Measurements from ENCODE around the gene PARP8.
"Not testable (repeated sequence)": the region's sequence is repeated elsewhere in the genome, so short reads cannot be mapped to it uniquely, and the experiment has no call there.

Gene PARP8, protein sequence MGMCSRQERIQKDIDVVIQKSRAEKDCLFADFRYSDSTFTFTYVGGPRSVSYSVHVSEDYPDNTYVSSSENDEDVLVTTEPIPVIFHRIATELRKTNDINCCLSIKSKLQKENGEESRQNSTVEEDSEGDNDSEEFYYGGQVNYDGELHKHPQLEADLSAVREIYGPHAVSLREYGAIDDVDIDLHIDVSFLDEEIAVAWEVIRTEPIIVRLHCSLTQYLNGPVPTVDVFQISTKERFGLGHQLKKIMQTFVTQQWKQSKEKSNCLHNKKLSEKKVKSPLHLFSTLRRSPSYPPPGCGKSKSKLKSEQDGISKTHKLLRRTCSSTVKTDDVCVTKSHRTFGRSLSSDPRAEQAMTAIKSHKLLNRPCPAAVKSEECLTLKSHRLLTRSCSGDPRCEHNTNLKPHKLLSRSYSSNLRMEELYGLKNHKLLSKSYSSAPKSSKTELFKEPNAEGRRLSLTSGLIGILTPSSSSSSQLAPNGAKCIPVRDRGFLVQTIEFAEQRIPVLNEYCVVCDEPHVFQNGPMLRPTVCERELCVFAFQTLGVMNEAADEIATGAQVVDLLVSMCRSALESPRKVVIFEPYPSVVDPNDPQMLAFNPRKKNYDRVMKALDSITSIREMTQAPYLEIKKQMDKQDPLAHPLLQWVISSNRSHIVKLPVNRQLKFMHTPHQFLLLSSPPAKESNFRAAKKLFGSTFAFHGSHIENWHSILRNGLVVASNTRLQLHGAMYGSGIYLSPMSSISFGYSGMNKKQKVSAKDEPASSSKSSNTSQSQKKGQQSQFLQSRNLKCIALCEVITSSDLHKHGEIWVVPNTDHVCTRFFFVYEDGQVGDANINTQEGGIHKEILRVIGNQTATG

DNA sequence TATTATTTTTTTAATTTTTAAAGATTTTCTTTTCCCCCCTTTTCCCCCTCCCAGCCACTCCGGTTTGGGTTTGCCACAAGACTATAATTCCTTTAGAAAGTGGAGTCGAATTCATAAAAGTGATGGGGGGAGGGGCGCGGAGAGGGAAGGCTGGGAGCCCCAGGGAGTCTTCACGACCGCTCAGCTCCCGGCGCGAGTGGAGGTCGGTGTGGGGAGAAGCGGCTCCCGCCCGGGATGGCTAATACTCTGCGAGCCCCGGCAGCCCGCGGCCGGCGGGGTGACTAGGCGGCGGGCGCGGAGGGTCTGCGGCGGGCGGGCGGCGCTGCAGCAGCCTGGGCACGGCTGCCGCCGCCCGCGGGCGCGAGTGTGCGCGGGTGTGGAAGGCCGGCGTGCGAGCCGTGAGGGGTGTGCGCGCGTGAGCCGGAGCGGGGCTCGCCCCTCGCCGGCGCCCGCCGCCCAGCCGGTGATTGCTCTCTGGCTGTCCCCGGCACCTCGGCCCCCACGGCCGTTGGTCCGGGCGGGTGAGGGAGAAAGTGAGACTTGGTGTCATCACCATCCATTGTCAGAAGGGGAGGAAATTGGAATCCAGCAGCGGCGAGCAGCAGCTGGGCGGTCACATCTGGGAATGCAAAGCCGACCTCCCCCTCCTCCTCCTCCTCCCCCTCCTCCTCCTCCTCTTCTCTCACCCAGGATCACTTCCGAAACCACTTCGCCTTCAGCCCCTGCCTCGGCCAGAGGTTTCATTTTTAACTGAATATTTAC is at the start of gene PARP8:
Gene PARP8, plus strand, starts transcription at position 377 of the 762 bp plus-strand sequence. CDS start 459 bp downstream, outside the sequence.
- peak; percentile 53 for DNase-seq

DNA sequence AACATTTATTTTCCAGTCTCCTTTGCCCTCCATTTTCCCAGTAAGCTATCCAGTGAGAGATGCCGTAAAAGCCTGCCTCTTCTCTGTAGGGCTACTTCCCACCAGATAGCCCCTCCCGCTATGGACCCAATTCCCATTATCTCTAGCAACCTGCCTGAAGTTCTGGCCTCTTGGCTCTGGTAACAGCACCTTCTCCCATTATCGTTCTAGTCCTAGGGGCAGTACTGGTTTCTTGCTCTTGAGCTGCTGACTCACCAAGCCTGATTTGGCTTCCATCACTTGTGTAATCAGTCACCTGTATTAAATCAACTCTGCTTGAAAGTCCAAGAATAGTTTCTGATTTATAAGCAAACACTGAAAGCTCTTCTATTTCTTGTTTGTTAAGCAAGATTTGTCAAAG is 42.8 kb upstream of the PARP8 start:
- DNase-seq = no peak

DNA sequence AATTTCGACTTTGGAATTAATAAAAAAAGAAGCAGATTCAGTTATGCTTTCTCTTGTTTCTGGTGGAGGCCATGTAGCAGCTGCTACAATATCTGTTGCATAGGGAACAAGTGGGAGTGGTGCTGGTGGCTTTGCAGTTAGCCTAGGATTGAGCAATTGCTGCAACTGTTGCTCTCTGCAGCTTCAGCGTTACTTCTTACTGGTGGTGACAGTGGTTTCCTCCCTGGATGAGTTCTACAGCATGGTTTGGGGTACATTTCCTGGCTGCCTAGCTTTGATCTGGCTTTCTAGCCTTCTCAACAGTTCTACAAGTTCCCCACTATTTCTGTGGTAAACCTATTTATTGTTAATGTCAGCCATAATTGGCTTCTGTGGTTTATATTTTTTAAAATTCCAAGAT is 31.6 kb upstream of the PARP8 start:
- peak; percentile 69 for DNase-seq

DNA sequence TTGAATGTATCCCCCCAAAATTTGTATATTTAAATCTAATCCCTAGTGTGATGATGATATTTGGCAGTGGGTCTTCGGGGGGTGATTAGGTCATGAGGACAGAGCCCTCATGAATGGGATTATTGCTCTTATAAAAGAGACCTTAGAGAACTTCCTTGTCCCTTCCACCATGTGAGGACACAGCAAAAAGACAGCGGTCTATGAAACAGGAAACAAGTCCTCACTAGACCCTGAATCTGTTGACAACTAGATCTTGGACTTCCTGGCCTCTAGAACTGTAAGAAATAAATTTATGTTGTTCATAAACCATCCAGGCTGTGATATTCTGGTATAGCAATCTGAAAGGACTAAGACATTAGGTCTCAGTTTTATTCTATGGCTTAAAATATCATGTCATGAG is 28.9 kb upstream of the PARP8 start:
- not testable (repeated sequence) for DNase-seq

DNA sequence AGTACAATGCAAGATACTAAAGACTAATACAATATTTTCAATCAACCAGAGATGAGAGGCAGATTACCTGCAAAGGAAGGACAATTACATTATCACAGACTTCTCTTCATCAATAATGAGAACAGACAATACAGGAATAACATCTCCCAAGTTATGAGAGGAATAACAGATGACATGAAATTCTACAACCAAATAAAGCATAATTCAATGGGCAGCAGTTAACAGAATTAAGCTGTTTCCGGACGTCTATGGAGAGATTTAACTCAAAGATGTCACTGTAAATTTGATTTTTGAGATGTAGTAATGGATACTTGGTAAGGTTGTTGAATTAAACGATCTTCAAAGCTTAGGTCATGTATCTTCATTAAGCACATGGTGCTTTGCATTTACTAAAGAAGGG is 19.8 kb upstream of the PARP8 start:
- DNase-seq = no peak

DNA sequence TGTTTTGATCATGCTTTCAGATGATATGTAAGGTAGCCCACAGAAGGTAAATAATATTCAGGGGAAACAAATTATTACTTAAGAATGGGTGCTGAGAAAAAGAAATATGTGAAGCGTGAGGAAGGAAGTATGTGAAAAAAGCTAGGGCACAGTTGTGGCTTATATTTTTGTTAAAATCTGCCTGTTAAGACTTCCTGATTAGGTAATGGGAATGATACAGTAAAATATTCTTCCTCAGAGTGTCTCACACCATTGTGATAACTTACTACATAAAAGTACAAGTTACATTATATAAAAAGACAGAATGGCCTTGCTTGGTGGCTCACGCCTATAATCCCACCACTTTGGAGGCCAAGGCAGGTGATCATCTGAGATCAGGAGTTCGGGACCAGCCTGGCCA is 18.7 kb upstream of the PARP8 start:
- no peak for DNase-seq

DNA sequence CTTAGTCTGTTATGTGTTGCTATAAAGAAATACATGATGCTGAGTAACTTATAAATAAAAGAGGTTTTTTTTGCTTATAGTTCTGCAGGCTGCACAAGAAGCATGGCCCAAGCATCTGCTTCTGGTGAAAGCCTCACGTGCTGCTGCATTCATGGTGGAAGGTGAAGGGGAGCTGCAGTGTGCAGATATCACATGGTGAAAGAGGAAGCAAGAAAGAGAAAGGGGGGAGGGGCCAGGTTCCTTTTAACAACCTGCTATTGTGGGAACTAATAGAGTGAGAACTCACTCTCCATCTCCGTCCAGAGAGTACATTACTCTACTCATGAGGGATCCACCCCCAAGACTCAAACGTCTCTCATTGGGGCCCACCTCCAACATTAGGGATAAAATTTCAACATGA is 12.5 kb upstream of the PARP8 start:
- no peak for DNase-seq

DNA sequence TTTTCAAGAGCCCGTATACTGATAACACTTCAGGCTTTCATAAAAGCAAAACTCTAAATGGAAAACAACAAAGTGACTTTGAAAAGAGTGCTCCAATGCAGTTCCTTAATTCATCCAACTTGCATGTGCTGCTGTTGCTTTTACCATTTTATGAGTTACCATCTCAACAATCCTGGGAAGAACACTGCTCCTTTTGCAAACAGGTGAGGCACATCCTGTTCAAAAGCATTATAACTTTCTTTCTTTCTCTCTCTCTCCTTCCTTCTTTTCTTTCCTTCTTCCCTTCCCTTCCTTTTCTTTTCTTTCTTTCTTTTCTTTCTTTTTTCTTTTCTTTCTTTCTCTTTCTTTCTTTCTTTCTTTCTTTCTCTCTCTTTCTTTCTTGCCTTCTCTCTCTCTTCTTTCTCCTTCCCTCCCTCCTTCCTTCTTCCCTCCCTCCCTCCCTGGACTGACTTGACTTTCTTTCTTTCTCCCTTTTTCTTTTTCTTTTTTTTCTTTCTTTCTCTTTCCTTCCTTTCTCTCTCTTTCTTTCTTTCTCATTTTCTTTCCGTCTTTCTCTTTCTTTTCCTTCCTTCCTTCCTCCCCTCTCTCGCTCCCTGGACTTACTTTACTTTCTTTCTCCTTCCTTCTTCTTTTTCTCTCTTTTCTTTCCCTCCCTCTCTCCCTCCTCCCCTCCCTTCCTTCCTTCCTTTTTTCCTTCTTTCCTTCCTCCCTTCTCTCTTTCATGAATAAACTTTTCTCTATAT is 11.2 kb upstream of the PARP8 start:
- no peak for DNase-seq

DNA sequence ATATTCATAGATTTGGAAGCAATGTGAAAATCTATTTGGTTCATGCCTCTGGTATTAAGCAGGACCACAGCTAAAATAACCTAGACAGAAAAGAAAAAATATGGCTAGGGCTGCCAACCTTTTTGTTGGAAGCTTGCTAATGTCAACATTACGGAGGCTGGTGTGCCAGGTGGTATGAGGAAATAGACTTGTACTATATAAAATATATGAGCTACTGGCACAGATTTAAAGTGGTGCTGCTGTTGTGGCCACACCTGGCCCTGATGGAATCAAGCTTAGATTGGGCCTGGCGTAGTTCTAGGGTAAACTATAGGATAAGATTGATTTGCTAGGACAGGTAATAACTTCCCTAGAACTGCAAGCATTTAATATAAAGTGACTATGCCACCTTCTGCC is 10.6 kb upstream of the PARP8 start:
- no peak for DNase-seq

DNA sequence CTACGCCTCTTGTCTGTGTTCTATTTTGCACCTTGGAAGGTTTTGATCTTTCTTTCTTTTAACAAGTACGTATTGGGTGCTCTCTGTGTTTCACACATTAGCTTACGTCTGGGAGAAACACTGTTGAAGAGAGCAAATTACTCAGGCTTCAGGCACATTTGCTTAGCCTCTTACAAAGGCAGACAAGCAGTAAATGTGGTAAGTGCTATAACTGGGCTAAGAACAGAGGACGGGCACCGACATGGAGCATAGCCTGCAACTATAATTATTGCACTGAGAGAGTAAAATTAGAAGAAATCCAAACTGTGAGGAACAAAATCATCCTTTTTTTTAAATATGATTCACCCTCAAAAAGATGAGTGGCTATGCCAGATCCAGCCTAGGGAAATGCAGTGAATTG is 9.4 kb upstream of the PARP8 start:
- DNase-seq = no peak

DNA sequence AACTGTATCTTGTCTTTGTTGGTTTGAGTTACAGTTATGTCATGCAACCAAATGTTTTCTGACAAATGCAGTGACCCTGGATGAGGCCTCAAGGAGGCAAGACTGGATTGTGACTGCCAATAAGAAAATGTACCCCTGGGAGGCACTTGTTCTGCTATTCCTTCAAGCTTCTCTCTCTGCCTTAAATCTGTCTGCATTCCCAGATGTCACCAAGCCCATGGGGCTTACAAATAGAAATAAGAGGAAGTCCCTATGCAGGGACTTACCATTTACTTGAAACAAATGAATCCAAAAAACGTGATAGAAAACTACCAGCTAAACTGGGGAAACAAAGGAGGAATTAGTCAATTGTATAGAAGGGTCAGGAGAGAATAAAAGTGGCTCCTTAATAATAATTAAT is 8.2 kb upstream of the PARP8 start:
- DNase-seq = peak; percentile 53

DNA sequence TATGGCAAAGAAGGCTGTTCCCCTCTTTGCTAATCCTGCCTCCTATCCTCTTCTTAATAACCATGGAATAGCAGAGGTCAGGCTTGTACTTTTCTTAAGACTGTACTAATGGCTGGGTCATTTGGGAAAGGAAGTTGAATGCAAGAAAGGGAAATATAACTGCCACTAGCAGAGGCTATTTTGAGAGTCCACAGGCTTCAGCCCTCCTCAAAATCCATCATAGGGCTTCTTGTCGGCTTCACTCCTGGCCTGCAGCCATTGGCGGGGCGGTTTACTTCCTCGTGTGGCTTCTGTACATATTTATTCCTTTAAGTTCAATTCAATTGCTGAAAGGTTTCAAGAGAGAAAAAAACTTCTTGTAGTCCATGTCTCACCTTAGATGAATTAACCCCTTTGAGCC is 2.8 kb upstream of the PARP8 start:
- DNase-seq = no peak

DNA sequence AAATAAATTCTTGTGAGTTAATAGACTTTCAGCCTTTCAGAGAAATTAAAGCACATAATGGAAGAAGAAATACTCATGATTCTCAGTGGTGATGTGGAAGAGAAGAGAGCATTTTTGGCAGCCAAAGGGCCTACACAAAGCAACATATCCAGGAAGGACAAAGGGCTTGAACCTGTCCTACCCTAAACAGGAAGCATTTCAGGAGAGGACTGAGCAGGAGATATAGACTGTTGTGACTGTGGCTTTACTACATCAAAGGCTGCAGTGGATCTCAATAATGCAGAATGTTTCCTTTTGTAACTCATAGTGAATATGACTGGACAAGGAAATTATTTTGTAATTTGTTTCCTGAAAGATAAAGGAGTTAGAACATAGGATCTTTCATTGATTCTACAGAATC is 1.3 kb upstream of the PARP8 start:
- DNase-seq = no peak

DNA sequence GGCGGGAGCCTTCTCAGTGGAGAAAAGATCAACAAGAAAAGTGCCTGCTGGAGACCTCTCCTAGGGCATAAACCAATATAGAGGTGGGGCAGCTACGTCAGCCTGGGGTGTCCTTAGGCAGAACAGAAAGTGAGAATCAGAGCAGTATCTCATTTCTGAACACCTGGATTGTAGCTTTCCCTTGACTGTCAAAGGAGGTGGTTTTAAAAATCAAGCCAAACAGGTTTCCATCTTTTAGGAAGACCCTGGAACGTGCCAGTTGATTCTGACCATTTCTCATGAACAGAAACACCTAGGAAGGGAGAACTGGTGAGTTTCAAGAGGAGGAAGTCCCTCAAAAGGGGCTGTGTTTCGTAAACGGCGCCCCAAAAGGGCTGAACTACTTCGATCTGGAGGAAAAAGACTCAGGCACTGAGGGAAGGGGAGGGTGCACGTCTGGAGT is 655 bp upstream of the PARP8 start:
- DNase-seq = not testable (repeated sequence)

DNA sequence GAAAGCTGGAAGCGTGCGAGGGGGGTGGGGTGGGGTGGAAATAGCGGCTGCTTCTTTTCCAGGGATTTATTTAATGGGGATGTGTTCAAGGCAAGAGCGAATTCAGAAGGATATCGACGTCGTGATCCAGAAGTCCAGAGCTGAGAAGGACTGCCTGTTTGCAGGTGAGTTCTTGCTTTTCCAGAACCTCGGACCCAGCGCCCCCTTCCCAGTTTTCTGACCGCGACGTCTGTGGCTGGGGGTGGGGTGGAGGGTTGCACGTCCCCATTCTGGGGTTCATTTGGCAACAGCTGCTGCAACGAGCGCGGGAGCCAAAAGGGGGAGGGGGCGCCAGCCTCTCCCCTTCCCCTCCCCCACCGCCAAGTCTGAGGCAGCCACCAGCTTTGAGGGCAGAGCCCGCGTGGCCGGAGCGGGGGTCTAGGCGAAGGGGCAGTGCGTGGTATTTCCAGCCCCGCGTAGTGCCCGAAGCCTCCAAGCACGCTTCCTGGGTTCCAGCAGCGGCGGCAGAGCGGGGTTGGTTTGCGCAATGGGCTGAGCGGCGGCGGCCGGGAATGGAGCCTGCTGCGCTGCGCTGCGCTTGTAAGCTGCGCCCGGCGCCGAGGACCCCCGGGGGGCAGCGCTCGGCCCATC is 701 bp downstream of the PARP8 start:
- DNase-seq = peak; percentile 66

DNA sequence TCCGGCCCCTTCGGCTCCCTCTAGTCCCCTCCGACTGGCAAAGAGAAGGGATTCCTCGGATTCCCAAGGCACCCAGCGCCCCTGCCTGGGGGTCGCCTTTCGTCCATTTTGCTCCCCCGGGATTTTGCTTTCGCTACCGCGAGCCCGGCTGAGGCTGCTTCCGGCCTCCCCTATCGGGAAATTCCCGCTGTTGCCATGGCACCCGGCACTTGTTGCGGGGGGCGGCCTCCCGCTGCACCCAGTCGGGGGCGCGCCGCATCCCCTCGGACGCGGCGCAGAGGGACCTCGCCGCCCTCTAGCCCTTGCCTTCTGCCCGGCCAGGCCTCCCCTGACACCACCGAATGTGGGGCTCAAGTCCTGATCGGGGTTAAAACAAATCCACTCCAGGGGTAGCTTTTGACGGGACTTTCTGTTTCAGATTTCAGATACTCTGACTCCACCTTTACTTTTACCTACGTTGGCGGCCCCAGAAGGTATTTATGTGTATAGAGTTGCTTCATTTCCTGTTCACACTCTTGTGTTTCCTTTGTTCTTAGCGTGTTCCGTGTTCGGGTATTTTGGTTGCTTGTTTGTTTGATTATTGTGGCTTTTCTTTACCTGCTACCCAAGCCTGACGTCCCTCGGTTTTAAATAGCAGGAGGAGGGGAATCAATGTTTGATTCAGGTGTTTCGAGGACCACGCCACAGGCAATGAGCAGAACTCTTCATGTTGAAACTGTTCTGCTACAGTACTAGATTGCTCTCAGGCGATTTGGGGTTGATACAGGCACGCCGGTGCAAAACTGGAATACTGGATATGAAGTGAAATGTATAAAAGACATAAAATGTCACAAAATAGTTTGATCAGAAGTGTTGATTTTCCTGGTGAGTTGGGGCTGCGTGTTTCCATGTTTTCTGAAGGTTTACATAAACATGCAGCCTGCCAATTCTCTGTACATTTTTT is 1.5 kb downstream of the PARP8 start:
- DNase-seq = peak; percentile 77

DNA sequence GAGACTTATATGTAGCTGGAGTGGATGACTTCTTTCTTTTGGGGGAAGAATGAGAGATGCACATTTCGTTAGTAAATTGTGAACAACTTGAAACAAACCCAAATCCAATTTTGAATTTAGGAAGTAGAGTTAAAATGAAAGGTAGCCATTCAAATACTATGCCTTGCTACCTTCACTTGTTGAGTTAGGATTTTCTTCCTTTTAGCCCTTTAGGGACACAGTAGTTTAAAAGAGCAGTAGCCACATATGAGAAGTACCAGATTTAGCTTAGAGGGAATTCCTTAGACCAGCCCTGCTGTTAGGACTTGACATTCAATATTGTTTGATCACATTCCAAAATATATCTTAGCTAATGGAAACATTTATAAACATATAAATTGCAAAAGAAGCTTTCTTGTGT is 2.2 kb downstream of the PARP8 start:
- DNase-seq = not testable (repeated sequence)

DNA sequence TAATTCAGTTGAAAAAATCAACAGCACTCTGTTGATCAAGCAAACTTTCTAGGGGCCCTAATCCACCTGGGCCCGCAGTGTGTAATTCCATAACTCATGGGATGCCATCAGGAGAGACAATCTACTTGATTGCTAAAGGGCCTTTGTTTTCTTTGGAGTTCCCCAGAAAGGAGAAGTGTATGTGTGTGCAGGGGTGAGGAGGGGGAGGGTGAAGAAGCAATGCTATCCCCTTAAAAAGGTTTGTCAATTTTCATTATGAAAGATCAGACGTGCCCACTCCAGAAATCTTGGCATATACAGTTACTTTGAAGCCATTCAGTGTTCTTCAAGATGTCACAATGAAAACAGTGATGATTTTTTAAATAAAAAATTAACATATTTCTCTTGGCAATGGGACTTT is 6.2 kb downstream of the PARP8 start:
- DNase-seq = peak; percentile 48

DNA sequence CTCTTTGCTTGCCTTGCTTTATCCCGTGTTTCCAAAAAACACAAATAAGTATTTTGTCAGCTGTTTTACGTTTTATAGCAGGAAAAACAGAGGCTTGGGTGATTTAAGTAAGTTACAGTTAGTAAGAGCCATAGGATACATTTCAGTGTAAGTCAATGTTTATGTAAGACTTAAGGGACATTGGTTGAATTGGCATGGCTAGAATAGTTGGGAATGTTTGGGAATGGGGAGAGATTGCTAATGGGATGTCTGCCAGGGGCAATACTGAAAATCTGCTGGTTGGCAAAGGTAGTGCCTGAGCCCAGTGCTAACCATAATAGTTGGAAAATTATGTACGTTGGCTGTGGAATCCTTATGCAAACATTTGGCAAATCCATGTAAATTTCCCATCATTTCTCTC is 7.0 kb downstream of the PARP8 start:
- DNase-seq = not testable (repeated sequence)

DNA sequence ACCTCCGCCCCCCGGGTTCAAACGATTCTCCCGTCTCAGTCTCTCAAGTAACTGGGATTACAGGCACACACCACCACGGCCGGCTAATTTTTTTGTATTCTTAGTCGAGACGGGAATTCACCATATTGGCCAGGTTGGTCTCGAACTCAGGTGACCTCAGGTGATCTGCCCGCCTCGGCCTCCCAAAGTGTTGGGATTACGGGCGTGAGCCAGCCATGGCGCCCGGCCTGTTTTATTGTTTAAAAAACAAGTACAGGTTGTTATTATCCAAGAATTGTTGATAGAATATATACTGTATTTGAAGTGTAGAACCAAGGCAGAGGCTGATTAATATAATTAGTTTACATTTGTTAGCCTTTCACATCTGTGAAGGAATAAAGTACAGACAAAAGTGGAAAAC is 8.9 kb downstream of the PARP8 start:
- DNase-seq = no peak

DNA sequence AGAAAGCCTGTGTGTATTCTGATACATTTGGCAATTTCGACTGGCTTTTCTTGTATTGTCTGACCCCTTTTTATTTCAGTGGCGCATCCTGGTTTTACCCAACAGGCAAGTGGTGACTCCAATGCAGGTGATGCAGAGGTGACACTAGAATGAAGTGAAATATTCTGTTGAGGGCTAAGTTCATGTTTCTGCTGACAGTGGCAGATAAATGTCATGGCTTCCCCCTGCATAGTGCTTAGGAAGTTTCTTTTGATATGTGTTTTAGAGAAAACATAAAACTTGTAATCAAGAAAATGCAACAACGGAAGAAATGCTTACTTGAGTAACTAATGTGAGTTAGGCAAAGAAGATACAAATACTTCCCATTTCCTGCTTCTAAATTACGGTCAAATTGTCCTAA is 13.1 kb downstream of the PARP8 start:
- not testable (repeated sequence) for DNase-seq
